ENCODE measurements around the gene TBC1D22A. TPM values are rescaled to one million over a fixed set of nuclear protein-coding genes. Genes with fewer than 3 reads are reported as not detected.

TBC1D22A gene
- total RNA-seq, 1 experiment from 2014 or later, result 32.6 TPM

DNA sequence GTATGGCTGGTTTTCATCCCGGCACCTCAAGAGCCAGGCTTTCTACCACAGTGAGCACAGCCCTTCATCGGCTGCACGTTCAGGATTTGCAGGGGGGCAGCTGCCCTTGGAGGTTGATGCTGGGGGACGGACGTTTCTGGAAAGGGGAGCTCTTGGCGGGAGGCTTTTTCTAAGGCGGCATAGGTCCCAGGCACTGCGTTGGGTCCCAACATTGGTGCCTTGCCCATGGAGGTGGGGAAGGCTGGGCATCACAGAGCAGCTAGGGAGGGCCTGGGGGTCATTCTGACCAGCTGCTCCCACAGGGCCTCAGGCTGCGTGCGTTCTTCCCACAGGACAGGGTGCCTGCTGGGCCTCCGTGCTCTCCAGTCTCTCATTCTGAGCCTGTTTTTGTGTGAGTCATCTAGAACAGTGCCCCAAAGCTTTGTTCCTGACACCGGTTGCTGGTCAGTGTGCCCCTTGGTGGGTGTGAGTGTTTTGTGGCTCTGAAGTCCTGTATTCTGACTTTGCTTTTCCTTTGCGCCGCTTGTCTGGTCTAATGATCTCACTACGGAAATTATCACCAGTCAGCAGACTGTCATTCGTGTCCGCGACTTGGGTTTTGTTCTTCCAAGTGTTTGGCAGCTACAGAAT lies 275.9 kb downstream of the TBC1D22A start:
- intact Hi-C loops (cut with micrococcal nuclease; ENCODE audit: unreplicated experiment), result no loop called here
- no TSS peak for BruUV-seq (replicated peaks)
- no peak overlapping the region for H3K27ac Mint-ChIP-seq (ENCODE audit: unreplicated experiment)
- POLR2A ChIA-PET, result no interaction called here
- Histone ChIP-seq H3K9me3 (no peaks in the 10 kb centered on the region), H3K4me1 (no peaks in the 10 kb centered on the region), H3K4me3 (ENCODE audit: low read depth, low read length) (no peak overlapping the region), H3K27me3 (replicated peaks; ENCODE audit: control insufficient read depth, insufficient read depth, low read length) (no peaks in the 10 kb centered on the region), H3K36me3 (ENCODE audit: control insufficient read depth, insufficient read depth, low read length) (no peaks in the 10 kb centered on the region)
- H3K27me3 Mint-ChIP-seq (ENCODE audit: insufficient read depth, unreplicated experiment), result no peaks in the 10 kb centered on the region
- TF ChIP-seq, protein P1, sequence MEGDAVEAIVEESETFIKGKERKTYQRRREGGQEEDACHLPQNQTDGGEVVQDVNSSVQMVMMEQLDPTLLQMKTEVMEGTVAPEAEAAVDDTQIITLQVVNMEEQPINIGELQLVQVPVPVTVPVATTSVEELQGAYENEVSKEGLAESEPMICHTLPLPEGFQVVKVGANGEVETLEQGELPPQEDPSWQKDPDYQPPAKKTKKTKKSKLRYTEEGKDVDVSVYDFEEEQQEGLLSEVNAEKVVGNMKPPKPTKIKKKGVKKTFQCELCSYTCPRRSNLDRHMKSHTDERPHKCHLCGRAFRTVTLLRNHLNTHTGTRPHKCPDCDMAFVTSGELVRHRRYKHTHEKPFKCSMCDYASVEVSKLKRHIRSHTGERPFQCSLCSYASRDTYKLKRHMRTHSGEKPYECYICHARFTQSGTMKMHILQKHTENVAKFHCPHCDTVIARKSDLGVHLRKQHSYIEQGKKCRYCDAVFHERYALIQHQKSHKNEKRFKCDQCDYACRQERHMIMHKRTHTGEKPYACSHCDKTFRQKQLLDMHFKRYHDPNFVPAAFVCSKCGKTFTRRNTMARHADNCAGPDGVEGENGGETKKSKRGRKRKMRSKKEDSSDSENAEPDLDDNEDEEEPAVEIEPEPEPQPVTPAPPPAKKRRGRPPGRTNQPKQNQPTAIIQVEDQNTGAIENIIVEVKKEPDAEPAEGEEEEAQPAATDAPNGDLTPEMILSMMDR (IDR thresholded peaks at IDR 0.05; ENCODE audit: insufficient read depth in 1 of 2, low read depth in 1 of 2, low read length in 1 of 2, severe bottlenecking in 1 of 2, unreplicated experiment in 1 of 2), result no peak
- H3K4me3 Mint-ChIP-seq (ENCODE audit: unreplicated experiment), result no peak overlapping the region
- H3K36me3 Mint-ChIP-seq (ENCODE audit: insufficient read depth, unreplicated experiment), result peaks cover 15% of the 10 kb centered on the region
- H3K9me3 Mint-ChIP-seq (ENCODE audit: unreplicated experiment), result no peaks in the 10 kb centered on the region
- no peak for DNase-seq
- CTCF ChIA-PET, result no interaction called here
- H3K4me1 Mint-ChIP-seq (ENCODE audit: low read depth, unreplicated experiment), result peaks cover 6% of the 10 kb centered on the region

DNA sequence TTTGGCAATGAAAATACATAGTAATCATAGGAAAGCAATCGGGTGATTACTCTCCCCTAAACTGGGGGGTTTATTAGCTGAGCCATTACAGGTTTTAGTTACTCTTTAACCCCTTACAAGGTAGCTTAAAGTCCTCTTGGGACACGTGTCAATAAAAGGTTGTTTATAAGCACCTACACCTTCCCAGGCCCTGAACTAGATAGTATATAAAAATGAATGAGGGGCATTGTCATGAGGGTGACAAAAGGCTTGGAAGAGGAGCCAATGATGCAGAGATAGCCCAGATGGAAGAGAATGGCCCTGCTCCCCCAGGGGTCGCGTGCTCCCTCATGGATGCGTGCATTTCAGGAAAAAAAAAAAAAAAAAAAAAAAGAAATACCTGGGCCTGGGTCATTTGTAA lies 276.9 kb downstream of the TBC1D22A start:
- H3K36me3 ChIP-seq (ENCODE audit: control insufficient read depth, insufficient read depth, low read length), result no peaks in the 10 kb centered on the region
- no peak for DNase-seq
- H3K27me3 ChIP-seq (replicated peaks; ENCODE audit: control insufficient read depth, insufficient read depth, low read length), result no peaks in the 10 kb centered on the region
- POLR2A ChIA-PET, result no interaction called here
- H3K4me3 ChIP-seq (ENCODE audit: low read depth, low read length), result no peak overlapping the region
- Mint-ChIP-seq H3K27me3 (ENCODE audit: insufficient read depth, unreplicated experiment) (no peaks in the 10 kb centered on the region), H3K9me3 (ENCODE audit: unreplicated experiment) (no peaks in the 10 kb centered on the region), H3K27ac (ENCODE audit: unreplicated experiment) (peak overlapping the region; percentile 69), H3K4me3 (ENCODE audit: unreplicated experiment) (no peak overlapping the region), H3K36me3 (ENCODE audit: insufficient read depth, unreplicated experiment) (peaks cover 24% of the 10 kb centered on the region), H3K4me1 (ENCODE audit: low read depth, unreplicated experiment) (peaks cover 6% of the 10 kb centered on the region)
- CTCF ChIA-PET, result no interaction called here
- intact Hi-C loops (cut with micrococcal nuclease; ENCODE audit: unreplicated experiment), result no loop called here
- BruUV-seq (replicated peaks), result no TSS peak
- TF ChIP-seq, protein P1 (IDR thresholded peaks at IDR 0.05; ENCODE audit: insufficient read depth in 1 of 2, low read depth in 1 of 2, low read length in 1 of 2, severe bottlenecking in 1 of 2, unreplicated experiment in 1 of 2), result no peak
- no peaks in the 10 kb centered on the region for H3K4me1 ChIP-seq
- no peaks in the 10 kb centered on the region for H3K9me3 ChIP-seq

DNA sequence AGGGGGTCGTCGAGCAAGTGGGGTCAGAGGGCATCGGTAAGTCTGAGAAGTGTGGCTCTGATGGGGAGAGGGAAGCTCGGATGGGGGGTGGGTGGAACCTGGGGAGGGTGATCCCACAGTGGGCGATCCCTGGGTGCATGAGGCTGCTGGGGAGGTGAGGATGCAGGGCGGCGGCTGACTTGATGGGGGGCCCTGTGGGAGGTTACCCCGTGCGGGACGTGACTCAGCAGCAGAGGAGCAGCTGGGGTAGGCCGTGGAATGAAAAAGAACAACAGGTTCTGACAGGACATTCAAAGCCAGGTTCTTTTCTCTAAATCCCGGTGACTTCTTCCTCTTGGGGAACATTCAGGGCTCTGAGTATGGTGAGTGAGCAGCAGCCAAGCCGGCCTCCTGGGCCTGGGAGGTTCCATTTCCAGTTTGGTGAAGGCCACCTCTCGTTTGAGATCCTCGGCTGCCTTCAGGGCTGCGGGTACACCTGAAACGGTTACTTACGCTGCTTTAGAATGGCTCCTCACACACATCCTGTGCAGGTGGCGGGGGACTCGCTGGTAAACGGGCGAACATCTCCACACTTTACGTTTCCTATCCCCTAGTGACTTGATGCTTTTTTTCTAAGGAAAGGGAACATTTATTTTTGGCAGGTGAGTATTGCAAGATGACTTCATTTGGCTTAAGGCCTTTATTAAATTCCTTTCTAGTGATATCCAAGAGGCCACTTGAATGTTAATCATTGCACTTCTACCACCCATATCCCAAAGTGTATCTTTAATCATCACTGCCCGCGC lies 278.2 kb downstream of the TBC1D22A start:
- no TSS peak for BruUV-seq (replicated peaks)
- TF ChIP-seq, protein P1 (IDR thresholded peaks at IDR 0.05; ENCODE audit: insufficient read depth in 1 of 2, low read depth in 1 of 2, low read length in 1 of 2, severe bottlenecking in 1 of 2, unreplicated experiment in 1 of 2), result no peak
- H3K9me3 ChIP-seq, result no peaks in the 10 kb centered on the region
- ChIA-PET POLR2A (no interaction called here), CTCF (no interaction called here)
- H3K4me3 Mint-ChIP-seq (ENCODE audit: unreplicated experiment), result no peak overlapping the region
- no peaks in the 10 kb centered on the region for H3K4me1 ChIP-seq
- no peaks in the 10 kb centered on the region for H3K27me3 ChIP-seq (replicated peaks; ENCODE audit: control insufficient read depth, insufficient read depth, low read length)
- no peaks in the 10 kb centered on the region for H3K9me3 Mint-ChIP-seq (ENCODE audit: unreplicated experiment)
- no peaks in the 10 kb centered on the region for H3K36me3 ChIP-seq (ENCODE audit: control insufficient read depth, insufficient read depth, low read length)
- H3K4me3 ChIP-seq (ENCODE audit: low read depth, low read length), result no peak overlapping the region
- no peak for DNase-seq
- intact Hi-C loops (cut with micrococcal nuclease; ENCODE audit: unreplicated experiment), result no loop called here
- peak overlapping the region; percentile 69 for H3K27ac Mint-ChIP-seq (ENCODE audit: unreplicated experiment)
- H3K36me3 Mint-ChIP-seq (ENCODE audit: insufficient read depth, unreplicated experiment), result peaks cover 26% of the 10 kb centered on the region
- peaks cover 6% of the 10 kb centered on the region for H3K4me1 Mint-ChIP-seq (ENCODE audit: low read depth, unreplicated experiment)
- H3K27me3 Mint-ChIP-seq (ENCODE audit: insufficient read depth, unreplicated experiment), result no peaks in the 10 kb centered on the region
